Activated effector memory CD4-positive, alpha-beta T cell treated with anti-CD3 and anti-CD28 coated beads, Interleukin-2, amount 50 U/mL, for 16 hours (primary cell): Measurements from ENCODE around the gene RIOK2.
"Not testable (repeated sequence)": the region's sequence is repeated elsewhere in the genome, so short reads cannot be mapped to it uniquely, and the experiment has no call there.

Source experiments
- DNase-seq: peaks from one replicate; pipeline ENCODE4 v3.0.0-alpha.2; 2020

The RIOK2 gene

DNA sequence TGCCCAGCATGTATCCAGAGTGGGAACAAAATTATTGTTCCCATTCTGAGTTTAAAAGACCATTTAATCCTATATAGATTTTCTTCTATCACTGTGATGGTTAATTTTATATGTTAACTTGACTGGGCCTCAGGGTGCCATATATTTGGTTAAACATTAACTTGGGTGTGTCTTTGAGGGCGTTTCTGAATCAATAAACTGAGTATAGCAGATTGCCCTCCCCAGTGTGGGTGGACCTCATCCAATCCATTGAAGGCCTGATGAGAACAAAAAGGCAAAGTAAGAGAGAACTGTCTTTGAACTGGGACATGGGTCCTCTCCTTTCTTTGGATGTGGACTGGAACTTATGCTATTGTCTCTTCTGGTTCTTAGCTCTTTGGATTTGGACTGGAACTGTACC, 17.3 kb downstream of the RIOK2 start:
- no peak for DNase-seq

- DNase-seq = no peak
Measured at GRCh38 chr5:97164846-97165245, 18.2 kb downstream of the RIOK2 start.

- no peak for DNase-seq
Measured at GRCh38 chr5:97163790-97164285, 19.2 kb downstream of the RIOK2 start.

GRCh38 chr5:97163360-97163764, 19.7 kb downstream of the RIOK2 start:
- DNase-seq = no peak

- DNase-seq = no peak
Measured at GRCh38 chr5:97162045-97162444, 21.0 kb downstream of the RIOK2 start.

GRCh38 chr5:97157689-97158088, 25.4 kb downstream of the RIOK2 start:
- DNase-seq = no peak

- DNase-seq = no peak
Measured at GRCh38 chr5:97151370-97151769, 31.7 kb downstream of the RIOK2 start.

GRCh38 chr5:97150401-97150800, 32.6 kb downstream of the RIOK2 start:
- DNase-seq = no peak

DNA sequence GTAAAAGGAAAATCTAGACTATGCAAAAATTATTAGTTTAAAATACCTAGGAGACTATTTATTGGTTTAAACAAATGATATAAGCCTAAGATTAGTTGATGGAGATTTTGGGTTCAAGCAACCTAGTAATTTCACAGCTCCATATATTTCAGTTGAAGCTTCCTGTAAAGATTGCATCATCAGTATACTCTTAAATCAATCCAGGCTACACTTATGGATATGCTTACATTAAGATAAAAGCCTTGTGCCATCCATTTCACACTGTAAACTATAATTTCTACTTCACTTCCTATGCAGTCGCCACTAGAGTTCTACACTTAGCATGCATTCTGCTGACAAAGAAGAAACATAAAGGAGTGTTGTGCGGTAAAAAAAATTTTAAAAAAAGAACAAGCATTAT, 33.3 kb downstream of the RIOK2 start:
- no peak for DNase-seq

DNA sequence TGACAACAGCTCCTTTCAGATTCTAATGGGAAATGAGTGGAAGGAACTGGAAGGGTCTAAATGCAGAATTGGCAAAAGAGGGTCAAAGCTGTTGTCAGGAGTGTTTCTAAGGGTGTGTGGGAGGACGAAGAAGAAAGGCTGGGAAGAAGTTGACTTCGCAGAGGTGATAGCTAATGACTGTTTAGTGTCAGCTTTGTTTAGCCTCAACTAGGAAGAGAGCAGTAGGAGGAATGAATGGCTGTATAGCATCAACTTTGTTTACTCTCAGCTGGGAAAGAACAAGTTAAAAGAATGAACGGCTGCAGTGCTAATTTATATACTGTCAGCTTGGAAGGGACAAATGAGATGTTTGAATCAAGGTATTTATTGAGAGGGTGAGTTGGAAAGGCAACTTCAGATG, 34.8 kb downstream of the RIOK2 start:
- no peak for DNase-seq

DNA sequence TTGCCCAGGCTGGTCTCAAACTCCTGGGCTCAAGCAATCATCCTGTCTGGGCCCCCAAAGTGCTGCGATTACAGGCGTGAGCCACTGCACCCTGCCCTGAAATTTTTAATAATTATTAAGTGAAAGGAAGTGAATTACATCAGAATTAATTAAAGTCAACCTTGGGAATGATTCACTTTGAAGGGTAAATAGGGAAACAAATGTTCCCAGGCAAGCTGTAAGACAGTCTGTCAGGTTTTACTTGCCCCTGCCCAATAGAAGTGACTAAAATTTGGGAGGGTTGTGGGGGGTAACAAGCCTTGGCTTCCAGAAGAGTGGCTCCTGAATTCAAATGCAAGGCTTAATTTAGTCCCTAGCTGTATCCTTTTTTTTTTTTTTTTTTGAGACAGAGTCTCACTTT, 39.3 kb downstream of the RIOK2 start:
- DNase-seq = no peak

GRCh38 chr5:97142521-97143254, 40.4 kb downstream of the RIOK2 start, which contains the start of gene LIX1:
Gene LIX1 (minus strand): TSS chr5:97142611. CDS start chr5:97142576, 35 bp downstream.
- DNase-seq = no peak

- DNase-seq = no peak
Measured at GRCh38 chr5:97141539-97141938, 41.5 kb downstream of the RIOK2 start.

GRCh38 chr5:97141031-97141430, 42.0 kb downstream of the RIOK2 start:
- DNase-seq = no peak

DNA sequence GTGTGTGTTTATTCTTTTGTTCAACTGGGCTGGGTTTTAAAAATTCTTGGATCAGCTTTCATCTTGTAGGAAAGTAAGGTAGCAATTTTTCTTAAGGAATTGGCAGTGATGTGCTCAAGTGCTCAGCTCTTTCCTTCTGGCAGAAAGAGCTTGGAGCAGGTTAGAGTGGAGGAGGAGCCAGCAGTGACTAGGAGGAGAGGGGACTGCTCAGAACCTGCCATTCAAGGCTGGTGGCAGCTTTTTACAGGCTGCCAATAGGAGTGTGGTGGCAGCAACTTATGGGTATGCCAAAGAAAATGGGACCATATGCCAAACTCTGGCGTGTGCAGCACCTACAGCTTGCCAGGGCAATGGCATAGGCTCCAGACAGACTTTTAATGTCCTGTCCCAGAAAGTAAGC, 42.8 kb downstream of the RIOK2 start:
- not testable (repeated sequence) for DNase-seq

GRCh38 chr5:97136475-97136874, 46.6 kb downstream of the RIOK2 start:
- no peak for DNase-seq

DNA sequence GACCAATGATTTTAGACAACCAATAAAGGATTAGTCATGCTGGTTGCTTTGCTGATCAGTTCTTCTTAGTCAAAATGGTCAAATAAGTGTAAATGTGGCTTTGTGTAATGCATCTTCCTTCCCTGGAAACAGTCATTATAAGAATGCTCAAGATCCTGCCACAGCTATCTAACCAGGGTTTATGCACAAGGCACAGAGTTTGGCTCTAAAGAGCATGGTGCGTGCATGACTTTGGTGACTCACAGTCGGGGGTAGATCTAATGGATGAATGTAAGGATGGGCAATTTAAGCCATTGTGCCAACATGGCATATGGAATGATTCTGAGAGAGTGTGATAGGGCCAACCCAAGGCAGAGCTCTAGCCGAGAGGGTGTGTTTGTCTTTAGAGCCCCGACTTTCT, 47.2 kb downstream of the RIOK2 start:
- DNase-seq = no peak

- no peak for DNase-seq
Measured at GRCh38 chr5:97134634-97135033, 48.4 kb downstream of the RIOK2 start.

- no peak for DNase-seq
Measured at GRCh38 chr5:97133101-97133500, 49.9 kb downstream of the RIOK2 start.

DNA sequence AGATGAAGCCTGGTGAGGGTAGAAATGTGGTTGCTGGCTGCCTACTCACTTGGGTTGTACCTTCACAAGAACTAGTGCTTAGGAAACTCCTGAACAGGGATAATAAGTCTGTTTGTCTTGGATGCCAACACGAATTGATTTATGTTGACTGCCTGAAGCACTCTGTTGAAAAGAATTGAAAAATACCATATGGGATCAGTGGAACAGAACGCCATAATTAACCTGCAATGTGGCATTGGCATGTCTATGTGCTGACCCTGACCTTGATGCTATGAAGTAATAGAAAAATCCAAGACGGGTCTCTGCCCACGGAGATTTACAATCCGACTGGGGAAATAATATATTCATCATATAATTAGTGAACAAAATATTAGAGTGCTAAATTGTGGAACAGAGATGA, 51.1 kb downstream of the RIOK2 start:
- DNase-seq = no peak

DNA sequence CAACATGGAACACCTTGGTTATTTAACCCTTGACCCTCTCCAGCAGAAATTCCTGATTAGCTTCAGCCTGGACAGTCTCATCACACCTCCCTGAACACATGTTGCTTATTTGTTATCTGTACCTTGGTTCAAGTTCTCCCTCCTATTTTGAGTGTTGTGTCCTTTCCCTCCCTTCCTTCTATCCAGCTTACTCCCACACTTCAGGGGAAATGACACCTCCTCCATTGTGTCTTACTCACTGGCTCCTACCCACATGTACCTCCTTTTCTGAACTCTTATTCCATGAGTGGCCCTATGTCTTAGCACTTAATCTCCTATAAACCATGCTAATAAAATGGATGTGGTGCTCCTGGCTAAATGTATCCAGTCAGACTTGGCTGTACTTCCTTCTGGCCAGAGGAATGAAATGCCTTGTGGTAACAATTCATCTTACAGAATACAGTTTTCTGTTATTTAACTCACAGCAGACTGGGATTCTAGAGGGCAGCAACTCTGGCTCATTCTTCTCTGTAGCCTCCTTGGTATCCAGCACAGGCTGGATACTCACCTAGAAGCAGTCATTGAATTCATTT, 51.8 kb downstream of the RIOK2 start:
- no peak for DNase-seq

GRCh38 chr5:97127727-97128126, 55.3 kb downstream of the RIOK2 start:
- no peak for DNase-seq

DNA sequence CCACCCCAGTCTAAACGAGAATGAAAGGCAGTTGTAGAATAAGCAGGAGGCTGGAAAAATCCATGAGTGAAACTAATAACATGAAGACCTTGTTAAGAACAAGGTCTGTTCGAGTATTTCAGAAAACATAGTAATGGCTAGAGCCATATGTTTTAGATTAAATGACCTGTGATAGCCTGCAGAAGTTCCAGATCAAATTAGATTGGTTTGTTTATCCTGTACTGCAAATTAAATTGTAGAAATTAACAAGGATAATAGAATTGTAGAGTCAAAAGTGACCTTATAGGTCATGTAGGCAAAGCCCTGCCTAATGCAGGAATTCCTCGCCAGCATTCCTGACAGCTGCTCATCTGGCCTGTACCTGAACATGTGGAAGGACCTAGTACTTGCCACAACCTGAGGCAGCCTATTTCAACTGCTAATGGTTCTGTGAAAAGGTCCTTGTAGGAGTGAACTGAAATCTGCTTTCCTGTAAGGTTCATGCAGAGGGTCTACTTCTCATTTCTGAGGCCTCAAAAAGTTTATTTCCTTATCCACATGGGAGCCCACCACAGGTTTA, 57.8 kb downstream of the RIOK2 start:
- DNase-seq = no peak

GRCh38 chr5:97124335-97124734, 58.7 kb downstream of the RIOK2 start:
- no peak for DNase-seq
